ENCODE results near the gene ZNF438.

GRCh38 chr10:30834153-30834552, 197.5 kb downstream of the ZNF438 start:
- TF ChIP-seq CTCF (IDR thresholded peaks at IDR 0.05) (no peak), POLR2A (IDR thresholded peaks at IDR 0.05) (no peak)
